ENCODE results near the gene NDUFA11.
"Not testable (repeated sequence)": the region's sequence is repeated elsewhere in the genome, so short reads cannot be mapped to it uniquely, and the experiment has no call there.

- not testable (repeated sequence) for TF ChIP-seq CTCF (IDR thresholded peaks at IDR 0.05); EZH2 (IDR thresholded peaks at IDR 0.05; ENCODE audit: borderline replicate concordance, insufficient read depth, low read depth, low read length, poor library complexity, severe bottlenecking)
Observed at GRCh38 chr19:5874496-5874895, 29.1 kb downstream of the NDUFA11 start.

Measured in B cell (primary cell).